ENCODE results near the gene ZNF556. TPM values are rescaled to one million over a fixed set of nuclear protein-coding genes. Genes with fewer than 3 reads are reported as not detected.

ZNF556 gene
- polyA plus RNA-seq, 1 experiment: not detected

DNA sequence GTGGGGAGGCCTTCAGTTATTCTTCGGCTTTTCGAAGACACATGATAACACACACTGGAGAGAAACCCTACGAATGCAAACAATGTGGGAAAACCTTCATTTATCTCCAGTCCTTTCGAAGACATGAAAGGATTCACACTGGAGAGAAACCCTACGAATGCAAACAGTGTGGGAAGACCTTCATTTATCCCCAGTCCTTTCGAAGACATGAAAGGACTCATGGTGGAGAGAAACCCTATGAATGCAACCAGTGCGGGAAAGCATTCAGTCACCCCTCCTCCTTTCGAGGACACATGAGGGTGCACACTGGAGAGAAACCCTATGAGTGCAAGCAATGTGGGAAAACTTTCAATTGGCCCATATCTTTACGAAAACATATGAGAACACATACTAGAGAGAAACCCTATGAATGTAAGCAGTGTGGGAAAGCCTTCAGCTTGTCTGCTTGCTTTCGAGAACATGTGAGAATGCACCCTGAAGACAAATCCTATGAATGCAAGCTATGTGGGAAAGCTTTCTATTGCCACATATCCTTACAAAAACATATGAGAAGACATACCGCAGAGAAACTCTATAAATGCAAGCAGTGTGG is 14.0 kb upstream of the ZNF556 start:
- TF ChIP-seq, protein P1, sequence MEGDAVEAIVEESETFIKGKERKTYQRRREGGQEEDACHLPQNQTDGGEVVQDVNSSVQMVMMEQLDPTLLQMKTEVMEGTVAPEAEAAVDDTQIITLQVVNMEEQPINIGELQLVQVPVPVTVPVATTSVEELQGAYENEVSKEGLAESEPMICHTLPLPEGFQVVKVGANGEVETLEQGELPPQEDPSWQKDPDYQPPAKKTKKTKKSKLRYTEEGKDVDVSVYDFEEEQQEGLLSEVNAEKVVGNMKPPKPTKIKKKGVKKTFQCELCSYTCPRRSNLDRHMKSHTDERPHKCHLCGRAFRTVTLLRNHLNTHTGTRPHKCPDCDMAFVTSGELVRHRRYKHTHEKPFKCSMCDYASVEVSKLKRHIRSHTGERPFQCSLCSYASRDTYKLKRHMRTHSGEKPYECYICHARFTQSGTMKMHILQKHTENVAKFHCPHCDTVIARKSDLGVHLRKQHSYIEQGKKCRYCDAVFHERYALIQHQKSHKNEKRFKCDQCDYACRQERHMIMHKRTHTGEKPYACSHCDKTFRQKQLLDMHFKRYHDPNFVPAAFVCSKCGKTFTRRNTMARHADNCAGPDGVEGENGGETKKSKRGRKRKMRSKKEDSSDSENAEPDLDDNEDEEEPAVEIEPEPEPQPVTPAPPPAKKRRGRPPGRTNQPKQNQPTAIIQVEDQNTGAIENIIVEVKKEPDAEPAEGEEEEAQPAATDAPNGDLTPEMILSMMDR (IDR thresholded peaks at IDR 0.05; ENCODE audit: low read depth, low read length): no peak
- no peak overlapping the region for H3K4me3 ChIP-seq (ENCODE audit: low read depth, low read length)

DNA sequence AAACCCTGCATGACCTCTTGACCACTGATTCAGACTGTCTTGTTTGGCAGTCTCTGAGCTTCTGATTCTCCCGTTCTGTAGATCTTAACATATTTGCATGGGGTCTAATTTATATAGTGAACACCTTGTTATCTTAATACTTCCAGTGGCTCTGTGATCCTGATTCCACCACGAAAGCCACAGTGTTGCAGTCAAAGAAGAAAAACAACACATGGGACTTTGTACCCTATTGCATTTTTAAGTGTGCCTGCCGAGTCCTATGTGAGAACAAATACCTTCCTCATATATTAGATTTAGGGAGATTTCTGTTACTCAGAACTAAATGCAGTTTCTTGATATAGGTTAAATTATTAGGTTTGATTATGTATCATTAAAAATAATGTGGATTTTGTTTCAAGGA is 12.3 kb upstream of the ZNF556 start:
- ChIA-PET POLR2A (no interaction called here), CTCF (no interaction called here)
- Histone ChIP-seq H3K27me3 (ENCODE audit: control insufficient read depth, insufficient read depth, low read length) (no peaks in the 10 kb centered on the region), H3K27ac (ENCODE audit: low read depth, low read length) (no peak overlapping the region), H3K4me3 (ENCODE audit: low read depth, low read length) (no peak overlapping the region), H3K9me3 (ENCODE audit: control insufficient read depth, insufficient read depth, low read length) (peaks cover 61% of the 10 kb centered on the region)
- TF ChIP-seq, protein P1 (IDR thresholded peaks at IDR 0.05; ENCODE audit: low read depth, low read length): no peak
- DNase-seq (ENCODE audit: low read depth, low spot score): no peak

More for the DNA sequence above, 14.0 kb upstream of the ZNF556 start:
- Histone ChIP-seq H3K27me3 (ENCODE audit: control insufficient read depth, insufficient read depth, low read length) (no peaks in the 10 kb centered on the region), H3K27ac (ENCODE audit: low read depth, low read length) (no peak overlapping the region), H3K9me3 (ENCODE audit: control insufficient read depth, insufficient read depth, low read length) (peaks cover 60% of the 10 kb centered on the region)
- DNase-seq (ENCODE audit: low read depth, low spot score): no peak
- POLR2A ChIA-PET: no interaction called here
- CTCF ChIA-PET: no interaction called here

DNA sequence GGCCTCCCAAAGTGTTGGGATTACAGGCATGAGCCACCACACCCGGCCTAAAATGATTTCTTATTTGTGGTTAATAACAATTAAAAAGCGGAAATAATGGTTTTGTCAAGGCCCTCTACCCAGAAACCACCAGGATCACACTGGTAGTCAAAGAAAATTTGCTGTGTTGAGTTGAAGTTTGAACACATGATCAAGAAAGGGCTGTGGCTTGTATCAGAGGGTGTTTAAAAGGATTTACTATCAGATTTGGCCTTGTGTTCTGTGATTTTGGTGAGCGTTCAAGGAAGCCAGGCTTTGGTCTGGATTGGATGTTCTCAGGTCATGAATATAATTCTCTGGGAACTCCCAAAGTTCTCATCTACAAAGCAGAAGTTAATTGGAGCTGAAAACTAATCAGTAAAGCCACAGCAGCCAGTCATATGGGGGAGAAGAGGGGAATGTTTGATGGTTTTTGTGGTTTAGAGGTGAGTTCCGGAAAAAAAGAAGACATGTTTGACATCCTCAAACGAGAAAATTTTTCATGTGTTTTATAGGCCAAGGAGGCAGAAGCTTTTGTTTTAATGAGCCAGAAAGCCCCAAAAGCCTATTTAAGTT is 10.6 kb upstream of the ZNF556 start:
- CTCF ChIA-PET: no interaction called here
- no peak for DNase-seq (ENCODE audit: low read depth, low spot score)
- POLR2A ChIA-PET: no interaction called here
- TF ChIP-seq, protein P1 (IDR thresholded peaks at IDR 0.05; ENCODE audit: low read depth, low read length): no peak
- no peaks in the 10 kb centered on the region for H3K27me3 ChIP-seq (ENCODE audit: control insufficient read depth, insufficient read depth, low read length)
- no peak overlapping the region for H3K4me3 ChIP-seq (ENCODE audit: low read depth, low read length)
- no peak overlapping the region for H3K27ac ChIP-seq (ENCODE audit: low read depth, low read length)
- peaks cover 51% of the 10 kb centered on the region for H3K9me3 ChIP-seq (ENCODE audit: control insufficient read depth, insufficient read depth, low read length)

DNA sequence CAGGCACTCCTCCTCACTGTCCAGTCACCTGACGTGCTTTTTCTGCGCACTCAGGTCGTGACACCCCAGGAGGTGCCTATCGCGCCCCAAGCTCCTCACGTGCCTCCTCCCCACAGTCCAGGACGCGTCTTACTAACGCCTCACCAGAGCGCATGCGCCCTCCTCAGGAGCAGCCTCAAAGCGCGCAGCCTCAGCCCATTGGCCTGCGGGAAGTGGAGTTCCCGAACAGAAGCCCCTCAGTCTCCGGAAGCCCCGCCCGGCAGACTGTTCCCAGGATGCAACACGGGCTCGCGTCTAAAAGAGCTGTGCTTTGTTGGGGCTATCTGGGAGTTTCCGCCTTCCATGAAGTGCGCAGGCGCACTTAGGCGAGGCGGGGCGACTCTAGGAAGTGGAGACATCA is 8.3 kb upstream of the ZNF556 start:
- Histone ChIP-seq H3K4me3 (ENCODE audit: low read depth, low read length) (no peak overlapping the region), H3K27ac (ENCODE audit: low read depth, low read length) (no peak overlapping the region), H3K9me3 (ENCODE audit: control insufficient read depth, insufficient read depth, low read length) (peaks cover 37% of the 10 kb centered on the region), H3K27me3 (ENCODE audit: control insufficient read depth, insufficient read depth, low read length) (peaks cover 3% of the 10 kb centered on the region)
- ChIA-PET CTCF (no interaction called here), POLR2A (interaction anchor here (0.6 kb wide), 2 partner anchors 23 to 340 kb away, joined by 3 read pairs; no protein-coding TSS in a partner anchor)
- TF ChIP-seq, protein P1 (IDR thresholded peaks at IDR 0.05; ENCODE audit: low read depth, low read length): no peak
- DNase-seq (ENCODE audit: low read depth, low spot score): no peak

DNA sequence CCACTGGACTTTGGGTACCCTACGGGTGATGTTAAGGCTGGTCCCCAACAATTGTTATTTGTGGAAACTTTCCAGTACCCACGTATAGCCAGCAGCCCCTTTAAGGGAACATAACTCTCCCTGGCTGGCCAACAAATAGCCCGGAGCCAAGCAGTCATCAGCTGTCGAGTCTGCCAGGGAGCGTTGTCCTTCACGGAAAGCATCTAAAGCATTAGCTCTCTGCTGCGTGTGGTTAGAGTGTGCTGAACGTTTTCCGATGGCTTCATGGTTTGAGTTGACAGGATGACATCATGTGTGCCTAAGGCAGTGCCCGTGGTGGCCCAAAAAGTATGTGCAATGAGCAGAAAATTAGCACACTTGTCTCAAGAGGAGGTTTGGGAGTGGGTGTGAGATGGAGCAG is 3.3 kb upstream of the ZNF556 start:
- peaks cover 3% of the 10 kb centered on the region for H3K27me3 ChIP-seq (ENCODE audit: control insufficient read depth, insufficient read depth, low read length)
- peaks cover 28% of the 10 kb centered on the region for H3K9me3 ChIP-seq (ENCODE audit: control insufficient read depth, insufficient read depth, low read length)
- TF ChIP-seq, protein P1 (IDR thresholded peaks at IDR 0.05; ENCODE audit: low read depth, low read length): no peak
- DNase-seq (ENCODE audit: low read depth, low spot score): no peak
- ChIA-PET CTCF (no interaction called here), POLR2A (no interaction called here)
- no peak overlapping the region for H3K27ac ChIP-seq (ENCODE audit: low read depth, low read length)
- H3K4me3 ChIP-seq (ENCODE audit: low read depth, low read length): no peak overlapping the region

All from AG04450 (cell line).